A673 (cell line): ENCODE data around the gene CCDC170.

ENCODE experiments used
- CTCF ChIP-seq: fragments of 300-800, 200-600 bp; sonication (generic); conservative IDR thresholded peaks from 2 replicates; pipeline ENCODE4 v1.5.1; 2017; ENCODE audit warnings: low read depth, mild to moderate bottlenecking, antibody characterized with exemption, low read length, moderate library complexity, mixed read lengths
- EZH2 ChIP-seq: fragments of 200-600 bp; sonication (generic); IDR thresholded peaks from 2 replicates; pipeline ENCODE4 v1.6.1; 2017; ENCODE audit warnings: borderline replicate concordance, low read depth, mild to moderate bottlenecking, mixed read lengths, antibody characterized with exemption, low read length; ENCODE audit not compliant: poor library complexity, severe bottlenecking

GRCh38 chr6:151506761-151507160 lies 12.9 kb downstream of the CCDC170 start:
- TF ChIP-seq CTCF (no peak), EZH2 (no peak)
